Stimulated activated CD8-positive, alpha-beta memory T cell treated with anti-CD3 and anti-CD28 coated beads, Interleukin-12 subunit alpha, Interleukin-12 subunit beta, amount 100 ng/mL, for 24 hours (primary cell): ENCODE results near the gene RLN3.
"Not testable (repeated sequence)": the region's sequence is repeated elsewhere in the genome, so short reads cannot be mapped to it uniquely, and the experiment has no call there.

Experiments used
- DNase-seq: peaks from one replicate; pipeline ENCODE4 v3.0.0-alpha.2; 2020; ENCODE audit errors: extremely low read depth

Gene RLN3

GRCh38 chr19:14021474-14021873 lies 6.5 kb upstream of the RLN3 start:
- no peak for DNase-seq

GRCh38 chr19:14022469-14022868 lies 5.5 kb upstream of the RLN3 start:
- no peak for DNase-seq

GRCh38 chr19:14023404-14024235 lies 4.3 kb upstream of the RLN3 start:
- DNase-seq = no peak

GRCh38 chr19:14026652-14027192 lies 1.2 kb upstream of the RLN3 start:
- not testable (repeated sequence) for DNase-seq

- no peak for DNase-seq
Measured at GRCh38 chr19:14028901-14029300, 953 bp downstream of the RLN3 start.

GRCh38 chr19:14030997-14031718 lies 3.2 kb downstream of the RLN3 start:
- no peak for DNase-seq

GRCh38 chr19:14031719-14032480 lies 4.0 kb downstream of the RLN3 start, which contains the start of gene IL27RA:
IL27RA (plus strand) TSS chr19:14031762; CDS start chr19:14031873, 111 bp downstream.
- peak; percentile 49 for DNase-seq

- DNase-seq = no peak
Measured at GRCh38 chr19:14033946-14034345, 6.0 kb downstream of the RLN3 start.

GRCh38 chr19:14035159-14035558 lies 7.2 kb downstream of the RLN3 start:
- DNase-seq = not testable (repeated sequence)

- no peak for DNase-seq
Measured at GRCh38 chr19:14035706-14036105, 7.8 kb downstream of the RLN3 start.

GRCh38 chr19:14039181-14039580 lies 11.2 kb downstream of the RLN3 start:
- no peak for DNase-seq

- DNase-seq = not testable (repeated sequence)
Measured at GRCh38 chr19:14042659-14043608, 15.0 kb downstream of the RLN3 start.

- DNase-seq = not testable (repeated sequence)
Measured at GRCh38 chr19:14047866-14048265, 19.9 kb downstream of the RLN3 start.

GRCh38 chr19:14048443-14049153 lies 20.6 kb downstream of the RLN3 start:
- no peak for DNase-seq

GRCh38 chr19:14050512-14050911 lies 22.6 kb downstream of the RLN3 start:
- no peak for DNase-seq

- DNase-seq = not testable (repeated sequence)
Measured at GRCh38 chr19:14050961-14051360, 23.0 kb downstream of the RLN3 start.

GRCh38 chr19:14051980-14052379 lies 24.0 kb downstream of the RLN3 start:
- DNase-seq = no peak

- DNase-seq = no peak
Measured at GRCh38 chr19:14052470-14052869, 24.5 kb downstream of the RLN3 start.

GRCh38 chr19:14053032-14053431 lies 25.1 kb downstream of the RLN3 start:
- no peak for DNase-seq

GRCh38 chr19:14053500-14053899 lies 25.6 kb downstream of the RLN3 start:
- no peak for DNase-seq
